HepG2 (cell line): Measurements from ENCODE around the gene ACSS3. TPM values are rescaled to one million over a fixed set of nuclear protein-coding genes. Genes with fewer than 3 reads are reported as not detected.
A peak's percentile ranks its signal among the peaks of the same experiment; 100 is the strongest.

Experiments used
- ATAC-seq: fragments of 200-7000 bp; cut with Tn5 transposase; 3 replicates; pipeline ENCODE4 v1.9.1; 2020; ENCODE audit warnings: mild to moderate bottlenecking, moderate library complexity
- BruUV-seq: library from RNA; stranded (reverse); fragments of 400-500 nt; replicated peaks from 2 replicates; lab custom pipeline; 2021; lab: Mats Ljungman, UMichigan
- CTCF ChIA-PET: fragments of 300-600 bp; formaldehyde crosslinking; extraction: SDS; loops from one replicate; lab custom pipeline; 2021; ENCODE audit warnings: low total read pairs, inconsistent platforms, low intra/inter-chr PET ratio; lab: Yijun Ruan, JAX
- POLR2A ChIA-PET: fragments of 350-600 bp; sonication (Branson Sonifier 250); formaldehyde crosslinking; loops from one replicate; lab custom pipeline; 2020; ENCODE audit warnings: antibody characterized with exemption, inconsistent platforms; lab: Yijun Ruan, JAX
- DNase-seq: peaks from one replicate; pipeline ENCODE4 v3.0.0-alpha.2; 2015; ENCODE audit warnings: low spot score
- FAIRE-seq: peaks from 3 replicates; lab custom pipeline; 2011; peaks lifted over from hg19 to GRCh38; lab: Jason Lieb, UNC
- H2AFZ ChIP-seq: one replicate; pipeline ENCODE4 v1.6.1; 2011; ENCODE audit warnings: low read length, inconsistent platforms
- H3K27ac ChIP-seq: fragments of 300-600 bp; 3 replicates; pipeline ENCODE4 v1.8.0; 2011; ENCODE audit warnings: mixed run types, mild to moderate bottlenecking, mixed read lengths, low read length, inconsistent platforms; ENCODE audit not compliant: insufficient read depth; ENCODE audit errors: extremely low read length
- H3K27me3 ChIP-seq, 2 experiments: fragments of 200-600 bp in 1 of 2; 2 replicates in 1 of 2; 3 replicates in 1 of 2; pipeline versions ENCODE4 v1.6.0 to v1.8.0; 2011; ENCODE audit warnings: low read length in 2 of 2, mild to moderate bottlenecking in 2 of 2, moderate library complexity in 2 of 2, inconsistent platforms in 1 of 2; ENCODE audit not compliant: insufficient read depth in 2 of 2, control insufficient read depth in 1 of 2
- H3K36me3 ChIP-seq, 2 experiments: fragments of 200-600 bp in 1 of 2; replicated peaks in 1 of 2; 2 replicates in 1 of 2; 3 replicates in 1 of 2; pipeline versions ENCODE4 v1.5.1 to v1.8.0; 2011; ENCODE audit warnings: low read length in 2 of 2, inconsistent platforms in 1 of 2; ENCODE audit not compliant: insufficient read depth in 2 of 2, control insufficient read depth in 1 of 2
- H3K4me1 ChIP-seq: 2 replicates; pipeline ENCODE4 v1.5.1; 2012; ENCODE audit warnings: low read length, inconsistent platforms; ENCODE audit not compliant: insufficient read depth
- H3K4me2 ChIP-seq: 2 replicates; pipeline ENCODE4 v1.6.0; 2011; ENCODE audit warnings: low read depth, low read length, inconsistent platforms
- H3K4me3 ChIP-seq, 3 experiments: fragments of 200-600 bp in 1 of 3; sonication (generic), shearing (Covaris generic) in 1 of 3; replicated peaks in 1 of 3; 2 replicates each; pipeline ENCODE4 v1.5.1; 2011 to 2016; ENCODE audit warnings: low read length in 3 of 3, inconsistent platforms in 2 of 3, low read depth in 2 of 3, mild to moderate bottlenecking in 2 of 3, control low read depth in 1 of 3, mixed read lengths in 1 of 3; ENCODE audit not compliant: insufficient read depth in 1 of 3
- H3K79me2 ChIP-seq: one replicate; pipeline ENCODE4 v1.6.1; 2011; ENCODE audit warnings: low read length, inconsistent platforms; ENCODE audit not compliant: insufficient read depth
- H3K9ac ChIP-seq: 2 replicates; pipeline ENCODE4 v1.6.0; 2011; ENCODE audit warnings: mild to moderate bottlenecking, low read depth, low read length, inconsistent platforms; ENCODE audit not compliant: insufficient read depth
- H3K9me3 ChIP-seq: 2 replicates; pipeline ENCODE4 v1.5.1; 2012; ENCODE audit warnings: mild to moderate bottlenecking, low read length
- H4K20me1 ChIP-seq: 2 replicates; pipeline ENCODE4 v1.6.0; 2011; ENCODE audit warnings: inconsistent platforms, mild to moderate bottlenecking, low read length, moderate library complexity; ENCODE audit not compliant: insufficient read depth
- AGO1 ChIP-seq: fragments of 200-400 bp; formaldehyde crosslinking; IDR thresholded peaks from 2 replicates; pipeline ENCODE4 v1.6.1; 2017; ENCODE audit warnings: mild to moderate bottlenecking, low read depth, low read length, moderate library complexity; ENCODE audit not compliant: poor library complexity, severe bottlenecking
- AHR ChIP-seq: IDR thresholded peaks from 2 replicates; pipeline ENCODE4 v1.6.1; 2018; ENCODE audit warnings: missing genetic modification reagents, missing compliant biosample characterization
- CBFB ChIP-seq: sonication (generic); formaldehyde crosslinking; IDR thresholded peaks from 2 replicates; pipeline ENCODE4 v1.4.0; 2020; ENCODE audit warnings: missing genetic modification reagents
- EZH2 ChIP-seq: conservative IDR thresholded peaks from 2 replicates; pipeline ENCODE4 v1.6.1; 2012; ENCODE audit warnings: mild to moderate bottlenecking, low read depth, low read length, moderate library complexity
- FOXP4 ChIP-seq: sonication (generic); formaldehyde crosslinking; IDR thresholded peaks from 2 replicates; pipeline ENCODE4 v1.4.0; 2020; ENCODE audit warnings: missing genetic modification reagents
- MAFK ChIP-seq, 2 experiments: IDR thresholded peaks in 1 of 2; conservative IDR thresholded peaks in 1 of 2; 2 replicates each; pipeline ENCODE4 v1.6.1; 2011; ENCODE audit warnings: improper control_type of control experiment in 2 of 2, low read length in 2 of 2
- MLLT10 ChIP-seq: sonication (generic); formaldehyde crosslinking; IDR thresholded peaks from 2 replicates; pipeline ENCODE4 v1.4.0; 2020; ENCODE audit warnings: missing genetic modification reagents
- NR1H2 ChIP-seq: sonication (generic); formaldehyde crosslinking; IDR thresholded peaks from 2 replicates; pipeline ENCODE4 v1.8.1; 2022; ENCODE audit warnings: low read depth, missing genetic modification reagents, borderline replicate concordance
- TERF1 ChIP-seq: sonication (generic); formaldehyde crosslinking; IDR thresholded peaks from 2 replicates; pipeline ENCODE4 v1.8.0; 2022; ENCODE audit warnings: mild to moderate bottlenecking, missing genetic modification reagents, moderate library complexity
- ZBTB38 ChIP-seq: sonication (generic); formaldehyde crosslinking; IDR thresholded peaks from 2 replicates; pipeline ENCODE4 v1.5.1; 2020; ENCODE audit warnings: mild to moderate bottlenecking, missing genetic modification reagents
- ZFX ChIP-seq: sonication (generic); formaldehyde crosslinking; IDR thresholded peaks from 2 replicates; pipeline ENCODE4 v1.4.0; 2020; ENCODE audit warnings: mild to moderate bottlenecking, low read depth, missing genetic modification reagents, moderate library complexity
- ZNF7 ChIP-seq: IDR thresholded peaks from 2 replicates; pipeline ENCODE4 v1.6.1; 2016; ENCODE audit warnings: missing biosample characterization, missing genetic modification reagents
- WGBS: methylation state at CpG from one replicate; pipeline ENCODE4 v1.1.6; 2017; ENCODE audit warnings: low lambda C conversion rate; 5-methylcytosine and 5-hydroxymethylcytosine counted together
- in situ Hi-C: cut with HindIII; loops from 2 replicates; pipeline ENCODE4 v1.10.0; 2017; ENCODE audit warnings: low pct_unique_long_range_greater_than_20kb; ENCODE audit not compliant: extremely low pct_ligation_motif_present
- intact Hi-C: fragments of 100-400 bp; cut with micrococcal nuclease; formaldehyde crosslinking; loops from one replicate; pipeline ENCODE4 v1.10.0; 2022; ENCODE audit not compliant: unreplicated experiment
- polyA plus RNA-seq, 8 experiments: library from polyadenylated mRNA; depleted of rRNA in 3 of 8; stranded (reverse) in 7 of 8; unstranded in 1 of 8; fragments of >200 nt; fragmentation: Illumina TruSeq in 4 of 8; extraction: Trizol in 4 of 8; gene quantifications; 2 replicates each; pipeline versions ENCODE4 v1.2.1 to v1.2.3, GENCODE V29; 2011 to 2016; ENCODE audit warnings: low read depth in 4 of 8, missing spikeins in 1 of 8, mixed read lengths in 1 of 8; ENCODE audit not compliant: insufficient read depth in 1 of 8
- total RNA-seq, 5 experiments: library from RNA; depleted of rRNA; stranded (reverse); fragments of >200 nt; fragmentation: Illumina TruSeq; extraction: Trizol; gene quantifications; 2 replicates each; pipeline ENCODE4 v1.2.3, GENCODE V29; 2016; ENCODE audit warnings: low read depth in 1 of 5

The ACSS3 gene
- total and polyA plus RNA-seq, 2 of the 13 experiments (the other 11 are each of a cell fraction or from before 2014, with no cell fraction given), result 79.5 to 86.3 TPM

- POLR2A ChIA-PET, result interaction anchor here (1.8 kb wide), 1 partner anchor 146 kb away, joined by 4 read pairs; no protein-coding TSS in a partner anchor
Observed at GRCh38 chr12:81083018-81083417, 5.1 kb downstream of the ACSS3 start.

More at GRCh38 chr12:81083018-81083417, 5.1 kb downstream of the ACSS3 start:
- in situ Hi-C loops, result no loop called here
- H3K27me3 ChIP-seq, result no peaks in the 10 kb centered on the region; a peak in 1 of 5 replicates
- no peak for FAIRE-seq
- no TSS peak for BruUV-seq
- TF ChIP-seq FOXP4 (CRISPR knock-in tag), result no peak
- no peak for TF ChIP-seq EZH2
- no peak for TF ChIP-seq TERF1 (CRISPR knock-in tag)
- TF ChIP-seq NR1H2 (CRISPR knock-in tag), result no peak
- no peak for TF ChIP-seq ZBTB38
- TF ChIP-seq MLLT10 (CRISPR knock-in tag), result no peak
- TF ChIP-seq ZNF7 (CRISPR knock-in tag), result no peak
- no peak for TF ChIP-seq CBFB (CRISPR knock-in tag)
- no peak for TF ChIP-seq ZFX (CRISPR knock-in tag)
- TF ChIP-seq AGO1, result no peak
- TF ChIP-seq AHR, result no peak
- no peak for TF ChIP-seq MAFK (conservative IDR thresholded peaks at IDR 0.05 in 1 of 2, IDR thresholded peaks at IDR 0.05 in 1 of 2; ENCODE audit: low read length in 2 of 2)
- no peaks in the 10 kb centered on the region for H3K36me3 ChIP-seq
- no peaks in the 10 kb centered on the region; the same call in 1 of the 2 replicates for H4K20me1 ChIP-seq
- peak overlapping the region; percentile 30 for H3K4me2 ChIP-seq
- peaks cover 98% of the 10 kb centered on the region for H3K79me2 ChIP-seq
- peak overlapping the region; percentile 73 for H3K27ac ChIP-seq
- no peak for ATAC-seq
- peaks cover 87% of the 10 kb centered on the region for H3K4me1 ChIP-seq
- no peaks in the 10 kb centered on the region for H3K9me3 ChIP-seq
- 96% methylated on average over 1 of the region's 1 CpG for WGBS
- intact Hi-C loops, result no loop called here
- CTCF ChIA-PET, result no interaction called here
- no peak overlapping the region for H2AFZ ChIP-seq
- no peak for DNase-seq
- H3K9ac ChIP-seq, result peak overlapping the region; percentile 10; the same call in 1 of the 2 replicates
- no peak overlapping the region for H3K4me3 ChIP-seq
